Activated T-helper 17 cell treated with anti-CD3 and anti-CD28 coated beads, Interleukin-2, amount 50 U/mL, for 72 hours (primary cell): ENCODE measurements around the gene ARID3A. TPM values are rescaled to one million over a fixed set of nuclear protein-coding genes. Genes with fewer than 3 reads are reported as not detected.
"Not testable (repeated sequence)": the region's sequence is repeated elsewhere in the genome, so short reads cannot be mapped to it uniquely, and the experiment has no call there.

Experiments used
- ATAC-seq: fragments of 150-1000 bp; cut with Tn5 transposase; replicated peaks from 2 replicates; pipeline ENCODE4 v1.10.0; 2021; ENCODE audit warnings: mild to moderate bottlenecking, moderate library complexity
- H3K27ac Mint-ChIP-seq: one replicate; pipeline ENCODE4 v1.8.0; 2022; ENCODE audit warnings: mixed read lengths
- H3K27me3 Mint-ChIP-seq: one replicate; pipeline ENCODE4 v1.8.0; 2022; ENCODE audit warnings: mixed read lengths
- H3K36me3 Mint-ChIP-seq: one replicate; pipeline ENCODE4 v1.8.0; 2022; ENCODE audit warnings: low read depth, mild to moderate bottlenecking, mixed read lengths
- H3K4me1 Mint-ChIP-seq: one replicate; pipeline ENCODE4 v1.8.0; 2022; ENCODE audit warnings: mixed read lengths
- H3K4me3 Mint-ChIP-seq: one replicate; pipeline ENCODE4 v1.8.0; 2022; ENCODE audit warnings: mild to moderate bottlenecking, mixed read lengths
- H3K9me3 Mint-ChIP-seq: one replicate; pipeline ENCODE4 v1.8.0; 2022; ENCODE audit warnings: mixed read lengths
- total RNA-seq, 2 donors: library from RNA; stranded (reverse); gene quantifications; one replicate each; pipeline ENCODE4 v1.2.3, GENCODE V29; 2022

ARID3A gene
- total RNA-seq, 2 donors from 2014 or later, result 50.3 to 79.3 TPM

- Mint-ChIP-seq H3K4me3 (peak overlapping the region; percentile 91), H3K27me3 (no peaks in the 10 kb centered on the region), H3K9me3 (no peaks in the 10 kb centered on the region), H3K36me3 (peaks cover 17% of the 10 kb centered on the region), H3K27ac (no peak overlapping the region), H3K4me1 (peaks cover 8% of the 10 kb centered on the region)
- ATAC-seq, result no peak
Measured at GRCh38 chr19:1015061-1015781, 89.4 kb downstream of the ARID3A start.

GRCh38 chr19:1015782-1016646 lies 90.2 kb downstream of the ARID3A start:
- peak; percentile 39 for ATAC-seq
- Mint-ChIP-seq H3K9me3 (no peaks in the 10 kb centered on the region), H3K27me3 (no peaks in the 10 kb centered on the region), H3K4me1 (peaks cover 8% of the 10 kb centered on the region), H3K27ac (no peak overlapping the region), H3K36me3 (peaks cover 22% of the 10 kb centered on the region), H3K4me3 (peak overlapping the region; percentile 91)

DNA sequence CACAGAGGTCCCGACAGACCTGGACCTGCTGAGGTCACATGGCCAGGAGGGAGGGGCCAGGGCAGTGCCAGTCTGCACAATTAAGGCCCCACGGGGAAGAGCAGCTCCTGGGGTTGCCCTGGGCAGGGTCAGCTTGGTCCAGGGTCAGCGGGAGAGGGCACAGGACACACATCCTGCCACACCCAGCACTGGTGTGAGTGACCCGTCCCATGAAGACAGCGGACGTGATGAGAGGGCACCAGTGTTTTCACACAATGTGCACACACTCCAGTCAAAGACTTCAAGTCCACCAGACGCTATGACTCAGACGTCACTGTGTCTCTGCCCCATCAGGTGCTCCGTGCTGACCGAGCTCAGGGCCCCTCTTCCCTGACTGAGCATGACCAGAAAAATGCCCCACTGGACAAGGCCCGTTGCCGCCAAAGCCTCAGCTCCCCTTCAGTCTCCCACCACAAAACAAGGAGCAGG lies 90.8 kb downstream of the ARID3A start:
- Mint-ChIP-seq H3K4me1 (peaks cover 14% of the 10 kb centered on the region), H3K4me3 (peak overlapping the region; percentile 91), H3K27me3 (no peaks in the 10 kb centered on the region), H3K9me3 (no peaks in the 10 kb centered on the region), H3K36me3 (peaks cover 28% of the 10 kb centered on the region), H3K27ac (peak overlapping the region; percentile 90)
- no peak for ATAC-seq

DNA sequence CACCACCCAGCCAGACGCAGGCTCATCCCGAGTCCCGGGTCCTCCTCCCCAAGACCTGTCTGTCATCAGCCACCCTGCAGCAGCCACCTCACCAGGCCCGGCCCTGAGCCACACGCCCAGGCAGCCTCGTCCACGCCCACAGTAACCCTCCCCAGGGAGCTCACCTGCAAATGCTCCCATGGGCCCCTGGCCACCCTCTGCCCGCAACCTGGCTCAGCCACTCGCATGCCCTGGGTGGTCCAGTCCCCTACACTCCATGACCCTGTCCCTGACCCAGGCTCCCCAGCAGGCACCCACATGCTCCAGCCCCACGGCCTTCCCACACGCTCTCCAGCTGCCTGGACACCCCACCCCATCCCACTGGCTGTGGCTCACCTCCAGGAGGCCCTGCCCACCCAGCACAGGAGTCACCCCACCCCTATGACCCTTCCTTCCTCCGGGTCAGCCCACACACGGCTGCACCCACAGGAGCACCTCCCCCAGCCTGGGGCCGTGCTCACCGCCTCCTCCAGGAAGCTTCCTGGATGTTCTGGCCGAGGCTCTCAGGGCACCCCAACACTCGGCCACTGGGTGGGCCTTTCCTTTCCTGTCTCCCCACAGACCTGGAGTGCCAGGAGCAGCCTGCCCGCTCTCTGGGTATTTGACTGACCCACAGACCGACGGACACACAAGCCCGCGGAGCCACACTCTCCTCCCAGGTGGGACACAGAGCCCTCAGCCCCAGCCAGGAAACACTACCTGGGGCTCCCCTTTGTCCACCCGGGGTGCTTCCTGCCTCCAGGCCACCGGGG lies 91.5 kb downstream of the ARID3A start:
- Mint-ChIP-seq H3K4me3 (peak overlapping the region; percentile 91), H3K27ac (peak overlapping the region; percentile 90), H3K27me3 (no peaks in the 10 kb centered on the region), H3K9me3 (no peaks in the 10 kb centered on the region), H3K36me3 (peaks cover 30% of the 10 kb centered on the region), H3K4me1 (peaks cover 15% of the 10 kb centered on the region)
- no peak for ATAC-seq

- peaks cover 15% of the 10 kb centered on the region for H3K4me1 Mint-ChIP-seq
- ATAC-seq, result no peak
- no peaks in the 10 kb centered on the region for H3K27me3 Mint-ChIP-seq
- H3K9me3 Mint-ChIP-seq, result no peaks in the 10 kb centered on the region
- peak overlapping the region; percentile 91 for H3K4me3 Mint-ChIP-seq
- H3K27ac Mint-ChIP-seq, result peak overlapping the region; percentile 90
- H3K36me3 Mint-ChIP-seq, result peaks cover 30% of the 10 kb centered on the region
Measured at GRCh38 chr19:1017906-1018305, 92.1 kb downstream of the ARID3A start.

DNA sequence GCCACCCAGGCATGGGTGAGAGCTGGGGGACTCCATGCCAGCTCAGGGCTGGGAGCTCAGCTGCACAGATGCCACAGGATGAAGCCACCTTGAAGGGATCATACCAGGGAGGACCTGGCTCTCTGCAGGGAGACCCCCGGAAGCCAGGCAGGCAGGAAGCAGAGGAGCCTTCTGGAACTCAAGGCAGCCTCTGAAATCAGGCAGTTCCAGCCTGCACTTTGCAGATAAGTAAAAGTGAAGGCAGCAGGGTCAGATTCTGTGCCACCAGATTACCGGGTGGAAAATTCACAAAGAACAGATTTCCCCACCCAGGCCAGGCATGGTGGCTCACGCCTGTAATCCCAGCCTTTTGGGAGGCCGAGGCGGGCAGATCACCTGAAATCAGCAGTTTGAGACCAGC lies 92.6 kb downstream of the ARID3A start:
- Mint-ChIP-seq H3K36me3 (peaks cover 30% of the 10 kb centered on the region), H3K27ac (peak overlapping the region; percentile 25)

DNA sequence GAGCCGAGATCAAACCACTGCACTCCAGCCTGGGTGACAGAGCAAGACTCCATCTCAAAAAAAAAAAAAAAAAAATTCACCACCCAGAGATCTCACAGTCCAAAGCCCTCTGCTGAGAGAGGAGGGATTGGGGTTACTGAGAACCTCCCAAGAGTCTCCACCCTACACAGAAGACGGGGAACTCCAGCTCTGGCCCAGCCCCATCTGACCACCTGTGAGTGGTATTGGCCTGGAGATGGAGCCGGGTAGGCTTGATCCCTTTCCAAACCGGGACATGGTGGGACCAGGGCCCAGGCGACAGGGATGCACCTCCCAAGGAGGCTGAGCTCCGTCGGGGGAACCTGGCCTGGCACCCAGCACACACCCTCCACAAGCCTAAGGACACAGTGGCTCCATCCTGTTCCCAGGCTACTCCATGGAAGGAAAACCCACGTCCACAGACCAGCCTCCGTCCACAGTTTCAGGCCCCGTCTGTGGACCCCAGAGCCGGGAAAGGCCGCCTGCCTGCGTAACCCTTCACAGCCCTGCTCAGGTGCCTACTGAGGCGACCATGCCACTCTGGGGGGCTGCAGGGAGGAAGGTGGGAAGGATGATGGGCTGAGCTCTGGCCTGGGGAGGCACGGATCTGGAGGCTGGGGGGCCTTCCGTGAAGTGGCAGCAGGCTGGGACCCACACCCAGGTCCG lies 93.2 kb downstream of the ARID3A start:
- Mint-ChIP-seq H3K4me1 (peaks cover 15% of the 10 kb centered on the region), H3K9me3 (no peaks in the 10 kb centered on the region), H3K36me3 (peaks cover 30% of the 10 kb centered on the region), H3K4me3 (peak overlapping the region; percentile 91), H3K27ac (peak overlapping the region; percentile 25), H3K27me3 (no peaks in the 10 kb centered on the region)
- no peak for ATAC-seq

More for the DNA sequence above, 92.6 kb downstream of the ARID3A start:
- H3K4me3 Mint-ChIP-seq, result peak overlapping the region; percentile 91
- peaks cover 15% of the 10 kb centered on the region for H3K4me1 Mint-ChIP-seq
- ATAC-seq, result no peak
- H3K9me3 Mint-ChIP-seq, result no peaks in the 10 kb centered on the region
- no peaks in the 10 kb centered on the region for H3K27me3 Mint-ChIP-seq

GRCh38 chr19:1019616-1019961 lies 93.8 kb downstream of the ARID3A start:
- H3K4me1 Mint-ChIP-seq, result peaks cover 15% of the 10 kb centered on the region
- no peak for ATAC-seq
- H3K36me3 Mint-ChIP-seq, result peaks cover 30% of the 10 kb centered on the region
- H3K27ac Mint-ChIP-seq, result peak overlapping the region; percentile 100
- no peaks in the 10 kb centered on the region for H3K9me3 Mint-ChIP-seq
- H3K27me3 Mint-ChIP-seq, result no peaks in the 10 kb centered on the region
- peak overlapping the region; percentile 91 for H3K4me3 Mint-ChIP-seq

DNA sequence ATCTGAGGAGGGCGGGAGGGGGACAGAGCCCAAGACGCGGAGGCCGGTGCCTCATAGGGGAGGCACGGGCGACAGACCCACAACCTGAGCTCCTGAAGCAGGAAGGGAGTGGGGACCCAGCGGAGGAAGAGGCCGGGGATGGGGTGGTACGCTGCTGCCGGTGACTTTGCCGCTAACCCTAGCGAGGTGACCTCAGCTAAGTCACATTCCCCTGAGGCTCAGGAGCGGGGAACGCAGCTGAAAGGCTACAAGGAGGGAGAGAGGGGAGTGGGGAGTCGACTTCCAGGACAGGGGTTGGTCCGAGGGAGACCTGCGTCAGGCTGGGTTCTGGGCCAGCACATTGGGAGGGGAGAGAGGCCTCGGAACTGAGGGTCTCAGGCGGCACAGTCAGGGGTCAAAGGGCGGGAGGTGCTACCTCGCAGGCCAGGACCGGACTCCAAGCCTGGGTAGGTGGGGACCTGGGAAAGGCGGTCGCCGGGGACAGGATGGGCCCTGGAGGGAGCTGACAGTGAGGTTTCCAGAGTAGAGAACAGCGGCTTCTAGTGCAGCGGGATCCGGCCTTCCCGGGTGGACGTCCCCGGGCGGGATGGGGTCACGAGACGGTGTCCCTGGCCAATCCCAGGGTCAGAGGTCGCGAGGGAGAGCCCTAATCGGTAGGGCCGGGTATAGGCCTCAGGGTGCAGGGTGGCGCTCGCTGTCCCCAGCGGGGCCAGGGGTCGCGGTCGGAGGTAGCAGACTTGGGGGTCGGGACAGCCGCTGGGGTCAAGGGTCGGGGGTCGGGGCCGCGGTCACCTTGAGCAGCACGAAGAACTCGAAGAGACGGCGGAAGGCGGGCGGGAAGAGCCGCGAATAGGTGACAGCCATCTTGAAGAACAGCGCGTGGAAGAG lies 94.4 kb downstream of the ARID3A start:
- ATAC-seq, result no peak
- H3K4me1 Mint-ChIP-seq, result peaks cover 19% of the 10 kb centered on the region
- H3K4me3 Mint-ChIP-seq, result peak overlapping the region; percentile 91
- peak overlapping the region; percentile 100 for H3K27ac Mint-ChIP-seq
- H3K36me3 Mint-ChIP-seq, result peaks cover 30% of the 10 kb centered on the region
- H3K27me3 Mint-ChIP-seq, result no peaks in the 10 kb centered on the region
- H3K9me3 Mint-ChIP-seq, result no peaks in the 10 kb centered on the region

DNA sequence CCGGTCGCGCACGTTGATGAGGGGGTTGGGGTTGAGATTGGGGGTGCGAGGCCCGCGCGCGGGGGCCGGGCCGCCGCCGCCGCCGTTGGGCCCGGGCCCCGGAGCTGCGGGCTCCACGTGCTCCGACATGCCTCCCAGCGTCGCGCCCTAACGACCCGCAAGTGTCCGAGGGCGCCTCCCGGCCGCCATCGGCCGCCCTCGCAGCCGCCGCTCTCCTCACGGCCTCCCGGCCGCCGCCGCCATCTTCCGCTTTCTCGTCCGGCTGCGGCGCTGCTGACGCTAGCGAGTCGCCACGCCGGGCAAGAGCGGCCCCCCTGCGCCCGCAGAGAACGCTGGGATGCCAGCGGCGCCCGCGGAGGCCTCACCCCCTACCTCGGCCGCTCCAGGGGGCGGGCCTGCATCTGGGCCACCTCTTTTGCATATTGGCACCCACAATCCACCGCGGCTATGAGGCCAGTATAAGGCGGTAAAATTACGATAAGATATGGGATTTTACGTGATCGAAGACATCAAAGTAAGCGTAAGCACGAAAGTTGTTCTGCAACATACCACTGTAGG lies 95.1 kb downstream of the ARID3A start, which contains the start of gene TMEM259:
TMEM259 (minus strand) TSS at position 256 of the 558 bp plus-strand sequence; CDS start at position 129, 127 bp downstream.
- Mint-ChIP-seq H3K27me3 (no peaks in the 10 kb centered on the region), H3K36me3 (peaks cover 30% of the 10 kb centered on the region), H3K9me3 (no peaks in the 10 kb centered on the region), H3K27ac (peak within 1 kb of the TSS; percentile 100), H3K4me3 (peak within 1 kb of the TSS; percentile 91), H3K4me1 (peaks cover 21% of the 10 kb centered on the region)
- peak; percentile 92 for ATAC-seq

DNA sequence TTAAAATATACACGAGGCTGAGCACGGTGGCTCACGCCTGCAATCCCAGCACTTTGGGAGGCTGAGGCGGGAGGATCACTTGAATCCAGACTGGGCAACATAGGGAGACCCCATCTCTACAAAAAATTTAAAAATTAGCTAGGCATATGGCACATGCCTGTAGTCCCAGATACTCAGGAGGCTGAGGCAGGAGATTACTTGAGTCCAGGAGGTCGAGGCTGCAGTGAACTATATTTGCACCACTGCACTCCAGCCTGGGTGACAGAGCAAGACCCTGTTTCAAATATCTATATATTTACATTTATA lies 98.0 kb downstream of the ARID3A start:
- not testable (repeated sequence) for H3K4me3 Mint-ChIP-seq, ATAC-seq, H3K27me3 Mint-ChIP-seq, H3K9me3 Mint-ChIP-seq, H3K27ac Mint-ChIP-seq
- Mint-ChIP-seq H3K4me1 (peaks cover 13% of the 10 kb centered on the region), H3K36me3 (peaks cover 29% of the 10 kb centered on the region)

- H3K27me3 Mint-ChIP-seq, ATAC-seq, H3K9me3 Mint-ChIP-seq, H3K27ac Mint-ChIP-seq: not testable (repeated sequence)
- Mint-ChIP-seq H3K4me3 (peak overlapping the region; percentile 3), H3K36me3 (peaks cover 25% of the 10 kb centered on the region), H3K4me1 (peaks cover 13% of the 10 kb centered on the region)
Measured at GRCh38 chr19:1025080-1025479, 99.2 kb downstream of the ARID3A start.
